Measurements from ENCODE around the gene SOS1. TPM values are rescaled to one million over a fixed set of nuclear protein-coding genes. Genes with fewer than 3 reads are reported as not detected.
"Not testable (repeated sequence)": the region's sequence is repeated elsewhere in the genome, so short reads cannot be mapped to it uniquely, and the experiment has no call there.

The SOS1 gene
- 26.0 TPM for total RNA-seq
- long read RNA-seq, partial matches to known transcripts: 10 of 15 reads
- long read RNA-seq, other reads (novel, unspliced or antisense): 5 of 15 reads

- ATAC-seq: peak; percentile 82
- intact Hi-C loops (cut with micrococcal nuclease): no loop called here
- DNase-seq: peak; percentile 98
Measured at GRCh38 chr2:39120771-39121522, at the start of gene SOS1. SOS1 (minus strand) TSS chr2:39121051; CDS start chr2:39120422, 629 bp downstream.

GRCh38 chr2:39164089-39164488 lies 43.2 kb upstream of the SOS1 start:
- no peak for ATAC-seq
- intact Hi-C loops (cut with micrococcal nuclease): no loop called here
- no peak for DNase-seq

GRCh38 chr2:39160982-39161381 lies 40.1 kb upstream of the SOS1 start:
- ATAC-seq: peak; percentile 34
- no peak for DNase-seq
- intact Hi-C loops (cut with micrococcal nuclease): no loop called here

- intact Hi-C loops (cut with micrococcal nuclease): no loop called here
- DNase-seq (no peak), ATAC-seq (no peak)
Measured at GRCh38 chr2:39159283-39159682, 38.4 kb upstream of the SOS1 start.

- DNase-seq (no peak), ATAC-seq (no peak)
- intact Hi-C loops (cut with micrococcal nuclease): no loop called here
Measured at GRCh38 chr2:39158351-39158750, 37.5 kb upstream of the SOS1 start.

DNA sequence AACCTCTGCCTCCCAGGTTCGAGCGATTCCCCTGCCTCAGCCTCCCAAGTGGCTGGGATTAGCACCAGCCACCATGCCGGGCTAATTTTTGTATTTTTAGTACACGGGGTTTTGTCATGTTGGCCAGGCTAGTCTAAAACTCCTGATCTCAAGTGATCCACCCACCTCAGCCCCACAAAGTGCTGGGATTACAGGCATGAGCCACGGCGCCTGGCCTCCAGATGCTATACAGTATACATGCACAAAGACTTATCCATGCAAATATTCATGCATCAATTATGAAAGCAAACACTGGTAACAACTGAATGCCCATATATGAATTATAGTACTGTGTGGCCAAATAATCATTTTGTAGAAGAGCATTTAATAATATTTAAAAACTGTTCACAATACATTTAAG lies 36.0 kb upstream of the SOS1 start:
- intact Hi-C loops (cut with micrococcal nuclease): no loop called here
- ATAC-seq: no peak
- no peak for DNase-seq

GRCh38 chr2:39156107-39156506 lies 35.3 kb upstream of the SOS1 start:
- DNase-seq: no peak
- intact Hi-C loops (cut with micrococcal nuclease): no loop called here
- ATAC-seq: no peak

DNA sequence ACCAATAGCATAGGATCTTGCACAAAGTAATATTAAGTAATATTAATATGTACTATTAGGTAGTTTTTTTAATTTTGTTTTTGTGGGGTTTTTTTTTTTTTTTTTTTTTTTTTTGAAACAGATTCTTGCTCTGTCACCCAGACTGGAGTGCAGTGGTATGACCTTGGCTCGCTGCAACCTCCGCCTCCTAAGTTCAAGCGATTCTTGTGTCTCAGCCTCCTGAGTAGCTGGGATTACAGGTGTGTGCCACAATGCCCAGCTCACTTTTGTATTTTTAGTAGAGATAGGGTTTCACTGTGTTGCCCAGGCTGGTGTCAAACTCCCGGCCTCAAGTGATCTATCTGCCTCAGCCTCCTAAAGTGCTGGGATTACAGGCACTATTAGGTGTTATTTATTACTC lies 34.7 kb upstream of the SOS1 start:
- ATAC-seq; intact Hi-C loops (cut with micrococcal nuclease); DNase-seq: not testable (repeated sequence)

DNA sequence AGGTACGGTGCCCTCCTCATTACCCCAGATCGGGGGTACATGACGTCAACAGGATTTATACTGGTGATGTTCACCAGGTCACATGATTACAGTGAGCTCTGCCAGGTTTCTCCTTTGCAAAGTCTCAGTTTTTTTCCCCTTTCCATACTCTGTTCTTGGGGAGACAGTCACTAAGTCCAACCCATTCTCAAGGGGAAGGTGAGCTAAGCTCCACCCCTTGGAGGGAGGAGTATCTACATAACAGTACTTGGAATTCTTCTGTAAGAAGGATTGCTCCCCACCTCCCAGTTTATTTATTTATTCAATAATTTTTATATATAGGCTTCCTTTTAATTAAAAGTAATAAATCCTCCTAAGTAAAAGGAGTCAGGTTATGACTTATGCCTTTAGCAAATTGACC lies 34.1 kb upstream of the SOS1 start:
- intact Hi-C loops (cut with micrococcal nuclease): no loop called here
- no peak for ATAC-seq

DNA sequence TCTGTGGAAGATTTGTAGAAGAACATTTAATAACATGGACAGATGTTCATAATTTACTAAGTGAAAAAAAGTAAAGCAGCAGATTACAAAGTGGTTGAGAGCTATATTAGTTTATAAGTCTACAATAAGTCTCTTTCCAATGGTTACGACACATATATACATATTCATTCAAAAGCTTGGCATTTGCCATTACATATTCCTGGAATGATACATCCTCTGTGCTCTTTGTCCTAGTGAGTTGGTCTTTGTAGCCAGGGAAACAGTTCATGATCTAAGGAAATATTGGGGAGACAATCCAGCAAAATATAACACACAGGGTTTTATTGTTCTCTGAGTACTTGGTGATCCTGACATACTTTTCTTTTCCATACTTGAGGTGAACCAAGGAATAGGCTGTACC lies 32.5 kb upstream of the SOS1 start:
- intact Hi-C loops (cut with micrococcal nuclease): no loop called here
- DNase-seq (no peak), ATAC-seq (no peak)

More for the DNA sequence above, 34.1 kb upstream of the SOS1 start:
- no peak for DNase-seq

GRCh38 chr2:39152504-39152903 lies 31.7 kb upstream of the SOS1 start:
- intact Hi-C loops (cut with micrococcal nuclease): no loop called here
- no peak for DNase-seq
- ATAC-seq: no peak

DNA sequence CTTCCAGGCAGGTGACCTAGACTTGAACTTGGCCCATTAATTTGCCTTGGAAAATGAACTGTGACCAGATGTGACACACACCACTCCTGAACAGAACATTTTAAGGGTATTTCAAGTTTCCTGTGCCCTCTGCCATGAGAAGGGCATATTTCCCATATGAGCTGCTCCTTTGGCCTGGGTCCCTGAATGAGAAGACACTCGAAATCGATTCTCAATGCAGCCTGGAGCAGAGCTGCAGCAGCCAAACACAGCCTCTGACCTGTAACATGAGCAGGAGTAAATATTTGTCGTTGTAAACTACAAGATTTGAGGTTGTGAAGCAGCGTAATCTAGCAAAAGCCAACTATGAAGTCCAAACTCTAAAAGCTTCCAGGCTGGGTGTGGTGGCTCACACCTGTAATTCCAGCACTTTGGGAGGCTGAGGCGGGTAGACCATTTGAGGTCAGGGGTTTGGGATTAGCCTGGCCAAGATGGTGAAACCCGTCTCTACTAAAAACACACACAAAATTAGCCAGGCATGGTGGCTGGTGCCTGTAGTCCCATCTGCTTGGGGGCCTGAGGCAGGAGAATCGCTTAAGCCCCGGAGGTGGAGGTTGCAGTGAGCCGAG lies 30.1 kb upstream of the SOS1 start:
- no peak for DNase-seq
- no peak for ATAC-seq
- intact Hi-C loops (cut with micrococcal nuclease): no loop called here

- no peak for ATAC-seq
- no peak for DNase-seq
- intact Hi-C loops (cut with micrococcal nuclease): no loop called here
Measured at GRCh38 chr2:39150102-39150562, 29.3 kb upstream of the SOS1 start.

DNA sequence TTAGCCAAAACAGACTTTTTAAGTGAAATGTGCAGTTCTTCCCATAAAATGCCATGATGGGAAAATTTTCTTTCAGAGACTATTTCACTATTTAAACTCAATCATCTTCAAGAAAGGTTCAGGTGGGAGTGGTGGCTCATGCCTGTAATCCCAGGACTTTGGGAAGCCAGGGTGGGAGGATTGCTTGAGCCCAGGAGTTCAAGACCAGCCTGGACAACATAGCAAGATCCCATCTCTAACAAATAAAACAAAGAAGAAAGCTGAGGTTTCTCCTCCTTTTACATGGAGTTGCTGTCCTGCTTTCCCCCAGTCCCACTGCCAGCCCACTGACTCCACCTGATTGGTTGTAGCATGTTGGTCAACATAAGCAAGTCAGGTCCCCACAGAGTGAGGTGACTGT lies 25.8 kb upstream of the SOS1 start:
- ATAC-seq: no peak
- DNase-seq: no peak

GRCh38 chr2:39145906-39146421 lies 25.1 kb upstream of the SOS1 start:
- DNase-seq: no peak
- ATAC-seq: no peak
- intact Hi-C loops (cut with micrococcal nuclease): no loop called here

More for the DNA sequence above, 25.8 kb upstream of the SOS1 start:
- intact Hi-C loops (cut with micrococcal nuclease): no loop called here

DNA sequence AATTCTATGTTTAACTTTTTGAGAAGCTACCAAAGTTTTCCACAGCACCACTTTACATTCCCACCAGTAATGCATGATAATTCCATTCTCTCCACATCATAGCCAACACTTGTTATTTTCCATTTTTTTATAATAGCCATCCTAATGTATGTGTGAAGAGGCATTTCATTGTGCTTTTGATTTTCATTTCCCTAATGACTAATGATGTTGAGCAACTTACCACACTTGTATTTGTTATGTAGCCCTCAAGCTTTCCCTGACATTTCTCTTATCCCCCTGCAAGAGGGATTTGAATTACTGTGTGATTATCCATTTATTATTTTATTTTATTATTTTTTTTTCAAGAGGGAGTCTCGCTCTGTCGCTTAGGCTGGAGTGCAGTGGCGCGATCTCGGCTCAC lies 23.6 kb upstream of the SOS1 start:
- ATAC-seq (no peak), DNase-seq (no peak)
- intact Hi-C loops (cut with micrococcal nuclease): no loop called here

- DNase-seq: no peak
- ATAC-seq: no peak
- intact Hi-C loops (cut with micrococcal nuclease): no loop called here
Measured at GRCh38 chr2:39142904-39143605, 22.2 kb upstream of the SOS1 start.

DNA sequence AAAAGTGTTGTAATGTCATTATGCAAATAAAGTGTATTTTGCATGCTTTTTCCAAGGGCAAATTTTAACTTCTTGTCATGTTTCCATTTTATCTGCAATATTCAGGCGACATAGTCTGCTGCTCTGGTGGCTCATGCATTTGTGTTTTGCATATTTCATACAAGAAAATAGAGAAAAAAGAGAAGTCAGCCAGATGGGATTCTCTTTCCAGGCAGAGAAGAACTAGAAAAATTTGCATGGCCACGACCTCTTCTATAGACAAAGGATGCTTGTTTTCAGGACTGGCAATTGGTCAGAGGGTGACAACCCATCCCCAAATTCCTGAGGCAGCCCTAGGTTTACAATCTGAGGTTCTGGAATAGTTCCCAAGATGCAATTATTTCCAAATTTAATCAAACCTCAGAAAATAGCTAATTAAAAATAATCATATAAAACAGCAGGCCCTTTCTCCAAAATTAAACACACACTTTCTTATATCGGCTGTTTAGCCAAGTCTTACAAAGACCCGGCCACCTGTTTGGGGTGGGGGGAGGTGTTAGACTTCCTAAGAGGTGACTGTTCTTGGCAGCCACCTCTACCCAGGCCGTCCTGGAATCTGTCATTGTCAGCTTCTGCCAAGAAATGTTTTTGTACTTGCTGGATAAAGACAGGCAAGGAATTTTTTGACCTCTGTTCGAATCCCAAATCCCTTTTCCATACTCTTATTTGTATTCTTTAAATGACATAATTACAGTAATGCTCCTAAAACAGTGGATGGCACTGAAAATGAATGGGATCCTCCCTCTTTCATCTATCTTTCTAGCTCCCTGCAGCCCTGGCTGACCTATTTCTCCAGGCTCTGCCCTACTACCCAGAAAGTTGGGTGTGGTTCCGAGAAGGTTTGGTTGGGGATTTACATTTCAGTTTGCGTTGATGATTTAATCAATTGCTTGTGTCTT lies 20.8 kb upstream of the SOS1 start:
- ATAC-seq (peak; percentile 82), DNase-seq (no peak)
- intact Hi-C loops (cut with micrococcal nuclease): no loop called here

DNA sequence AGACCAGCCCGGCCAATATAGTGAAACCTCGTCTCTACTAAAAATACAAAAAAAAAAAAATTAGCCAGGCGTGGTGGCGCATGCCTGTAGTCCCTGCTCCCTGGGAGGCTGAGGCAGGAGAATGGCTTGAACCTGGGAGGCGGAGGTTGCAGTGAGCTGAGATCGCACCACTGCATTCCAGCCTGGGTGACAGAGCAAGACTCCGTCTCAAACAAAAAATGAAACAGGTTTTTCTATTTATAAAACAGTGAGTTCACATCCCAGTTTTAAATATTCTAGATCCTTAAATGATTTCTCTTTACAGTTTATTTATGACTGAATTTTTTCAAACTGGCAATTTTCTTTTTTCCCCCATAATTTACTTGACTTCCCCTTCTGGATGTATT lies 20.1 kb upstream of the SOS1 start:
- intact Hi-C loops (cut with micrococcal nuclease); DNase-seq: not testable (repeated sequence)
- ATAC-seq: peak; percentile 8

Measured in left ventricle myocardium superior (tissue), 1 donor.